KMS-11 (cell line): ENCODE results near the gene PRDM16.

Source experiments
- H2AFZ ChIP-seq: fragments of 200-600 bp; sonication (generic); 2 replicates; pipeline ENCODE4 v1.6.1; 2016; ENCODE audit warnings: antibody characterized with exemption, mixed run types, low read depth
- H3K27ac ChIP-seq: fragments of 200-600 bp; sonication (generic); 2 replicates; pipeline ENCODE4 v1.6.1; 2016; ENCODE audit warnings: mild to moderate bottlenecking, mixed run types
- H3K27me3 ChIP-seq: fragments of 200-600 bp; sonication (generic); 2 replicates; pipeline ENCODE4 v1.6.1; 2017; ENCODE audit warnings: mild to moderate bottlenecking, low read depth, mixed run types, moderate library complexity; ENCODE audit not compliant: insufficient read depth
- H3K36me3 ChIP-seq: fragments of 200-600 bp; sonication (generic); 2 replicates; pipeline ENCODE4 v1.6.1; 2017; ENCODE audit warnings: mild to moderate bottlenecking, mixed run types; ENCODE audit not compliant: insufficient read depth
- H3K4me1 ChIP-seq: fragments of 200-600 bp; sonication (generic); 2 replicates; pipeline ENCODE4 v1.6.1; 2016; ENCODE audit warnings: mild to moderate bottlenecking, low read depth, mixed run types; ENCODE audit not compliant: poor library complexity, severe bottlenecking
- H3K4me2 ChIP-seq: fragments of 200-600 bp; sonication (generic); 2 replicates; pipeline ENCODE4 v1.7.0; 2016; ENCODE audit warnings: mild to moderate bottlenecking, mixed run types
- H3K4me3 ChIP-seq: fragments of 200-600 bp; sonication (generic); IDR thresholded peaks from 2 replicates; pipeline ENCODE4 v1.6.1; 2017; ENCODE audit warnings: low read depth, low read length, mixed read lengths; ENCODE audit not compliant: insufficient read depth
- H3K79me2 ChIP-seq: fragments of 200-600 bp; sonication (generic); 2 replicates; pipeline ENCODE4 v1.6.1; 2016; ENCODE audit warnings: low read depth, mixed run types; ENCODE audit not compliant: insufficient read depth
- H3K9ac ChIP-seq: fragments of 200-600 bp; sonication (generic); 2 replicates; pipeline ENCODE4 v1.6.1; 2016; ENCODE audit warnings: mild to moderate bottlenecking, mixed run types
- H4K20me1 ChIP-seq: fragments of 200-600 bp; sonication (generic); 2 replicates; pipeline ENCODE4 v1.6.1; 2016; ENCODE audit warnings: mild to moderate bottlenecking, mixed run types; ENCODE audit not compliant: insufficient read depth
- CTCF ChIP-seq: fragments of 200-600 bp; sonication (generic); conservative IDR thresholded peaks from 2 replicates; pipeline ENCODE4 v1.6.1; 2017; ENCODE audit warnings: low read depth, mild to moderate bottlenecking, antibody characterized with exemption, low read length, moderate library complexity, mixed read lengths

Gene PRDM16

DNA sequence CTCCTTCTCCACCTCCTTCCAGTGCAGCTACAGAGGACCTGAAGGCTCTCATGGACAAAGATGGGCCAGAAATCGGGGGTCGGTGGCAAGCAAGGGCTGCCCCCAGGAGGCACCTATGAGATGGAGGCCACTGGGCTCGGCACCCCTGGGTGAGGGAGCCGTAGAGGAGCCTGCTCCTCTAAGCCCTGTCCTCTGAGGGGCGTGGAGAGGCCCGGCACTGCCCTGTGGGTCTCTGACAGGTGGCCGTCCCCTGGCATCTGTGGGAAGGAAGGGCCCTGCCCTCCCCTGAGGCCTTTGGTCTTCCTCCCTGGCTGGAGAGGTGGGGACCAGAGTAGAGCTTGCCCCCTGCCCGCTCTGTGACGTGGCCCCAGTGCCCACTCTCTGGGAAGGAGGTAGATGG is 30.9 kb downstream of the PRDM16 start:
- Histone ChIP-seq H2AFZ (no peak overlapping the region), H3K4me1 (no peaks in the 10 kb centered on the region), H3K79me2 (no peaks in the 10 kb centered on the region), H3K27me3 (peaks cover 47% of the 10 kb centered on the region; the same call in 1 of the 2 replicates), H3K9ac (no peak overlapping the region), H3K4me3 (no peak overlapping the region), H3K27ac (no peak overlapping the region), H3K36me3 (no peaks in the 10 kb centered on the region), H3K4me2 (no peak overlapping the region), H4K20me1 (no peaks in the 10 kb centered on the region)
- no peak for TF ChIP-seq CTCF

GRCh38 chr1:3101124-3101939 is 32.3 kb downstream of the PRDM16 start:
- H4K20me1 ChIP-seq: no peaks in the 10 kb centered on the region

DNA sequence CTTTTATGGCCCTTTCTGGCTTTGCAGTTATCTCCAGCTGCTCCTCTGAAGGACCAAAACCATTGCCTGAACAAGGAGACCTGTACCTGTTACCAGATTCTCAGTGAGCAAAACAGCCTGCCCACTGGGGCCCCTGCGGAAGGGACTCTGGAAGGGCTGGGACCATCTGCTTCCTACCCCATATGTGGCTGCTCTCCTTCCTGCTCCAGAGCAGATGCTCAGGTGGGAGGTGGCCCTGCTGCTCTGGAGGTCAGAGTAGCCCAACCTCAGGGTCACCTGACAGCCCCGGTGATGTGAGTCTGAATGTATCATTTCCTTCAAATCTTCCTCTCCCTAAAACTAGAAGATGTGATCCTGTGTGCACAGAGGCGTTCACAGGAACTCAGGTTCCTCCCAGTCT is 33.6 kb downstream of the PRDM16 start:
- Histone ChIP-seq H3K27ac (no peak overlapping the region), H3K4me2 (no peak overlapping the region), H3K4me1 (no peaks in the 10 kb centered on the region), H3K4me3 (no peak overlapping the region), H2AFZ (no peak overlapping the region), H3K27me3 (peaks cover 42% of the 10 kb centered on the region; the same call in 1 of the 2 replicates), H3K9ac (no peak overlapping the region), H3K79me2 (no peaks in the 10 kb centered on the region), H4K20me1 (no peaks in the 10 kb centered on the region), H3K36me3 (no peaks in the 10 kb centered on the region)
- no peak for TF ChIP-seq CTCF

More at GRCh38 chr1:3101124-3101939, 32.3 kb downstream of the PRDM16 start:
- no peaks in the 10 kb centered on the region for H3K79me2 ChIP-seq
- H3K4me2 ChIP-seq: no peak overlapping the region
- H3K27me3 ChIP-seq: peaks cover 41% of the 10 kb centered on the region; the same call in 1 of the 2 replicates
- no peaks in the 10 kb centered on the region for H3K36me3 ChIP-seq
- no peaks in the 10 kb centered on the region for H3K4me1 ChIP-seq
- TF ChIP-seq CTCF: no peak
- no peak overlapping the region for H3K27ac ChIP-seq
- no peak overlapping the region for H2AFZ ChIP-seq
- no peak overlapping the region for H3K9ac ChIP-seq
- H3K4me3 ChIP-seq: no peak overlapping the region

GRCh38 chr1:3103967-3104677 is 35.1 kb downstream of the PRDM16 start:
- Histone ChIP-seq H4K20me1 (no peaks in the 10 kb centered on the region), H3K9ac (no peak overlapping the region), H3K27me3 (peaks cover 46% of the 10 kb centered on the region; the same call in 1 of the 2 replicates), H3K36me3 (no peaks in the 10 kb centered on the region), H3K4me1 (no peaks in the 10 kb centered on the region), H2AFZ (no peak overlapping the region), H3K4me3 (no peak overlapping the region), H3K79me2 (no peaks in the 10 kb centered on the region), H3K4me2 (no peak overlapping the region), H3K27ac (no peak overlapping the region)
- no peak for TF ChIP-seq CTCF
